KG1 (cell line): ENCODE results near the gene PCDHB11.
"Not testable (repeated sequence)": the region's sequence is repeated elsewhere in the genome, so short reads cannot be mapped to it uniquely, and the experiment has no call there.

ENCODE experiments used
- DNase-seq: peaks from one replicate; lab custom pipeline; 2025; lab: John Stamatoyannopoulos, UW

Gene PCDHB11

GRCh38 chr5:141241496-141241895 lies 42.1 kb downstream of the PCDHB11 start:
- no peak for DNase-seq

- DNase-seq, result no peak
Measured at GRCh38 chr5:141245250-141245717, 45.9 kb downstream of the PCDHB11 start, which contains the start of gene PCDHB15. TSS of gene PCDHB15 (plus strand) at chr5:141245395. CDS start at chr5:141245579, 184 bp downstream.

- not testable (repeated sequence) for DNase-seq
Measured at GRCh38 chr5:141246971-141247370, 47.5 kb downstream of the PCDHB11 start.

- not testable (repeated sequence) for DNase-seq
Measured at GRCh38 chr5:141247434-141247833, 48.0 kb downstream of the PCDHB11 start.

GRCh38 chr5:141250576-141250975 lies 51.1 kb downstream of the PCDHB11 start:
- DNase-seq, result no peak
